ENCODE measurements around the gene AHNAK. TPM values are rescaled to one million over a fixed set of nuclear protein-coding genes. Genes with fewer than 3 reads are reported as not detected.
A peak's percentile ranks its signal among the peaks of the same experiment; 100 is the strongest.
"Not testable (repeated sequence)": the region's sequence is repeated elsewhere in the genome, so short reads cannot be mapped to it uniquely, and the experiment has no call there.

Gene AHNAK
- 250 TPM for total RNA-seq

- peak in 2 of 3 donors; percentile 67 to 68 for DNase-seq (ENCODE audit: low read depth in 2 of 3, low spot score in 2 of 3)
These were observed at the start of gene AHNAK for GRCh38 chr11:62546244-62546928. Gene AHNAK, minus strand, starts transcription at chr11:62546806. Its CDS starts 10,708 bp downstream, at chr11:62536098.

GRCh38 chr11:62595124-62595523 is 48.5 kb upstream of the AHNAK start:
- no peak for DNase-seq (ENCODE audit: low read depth in 2 of 3, low spot score in 2 of 3)

- DNase-seq (ENCODE audit: low read depth in 2 of 3, low spot score in 2 of 3) = peak in 2 of 3 donors; percentile 84 to 92
These were observed 46.9 kb upstream of the AHNAK start for GRCh38 chr11:62593434-62594044.

GRCh38 chr11:62592989-62593421 is 46.4 kb upstream of the AHNAK start:
- no peak for DNase-seq (ENCODE audit: low read depth in 2 of 3, low spot score in 2 of 3)

GRCh38 chr11:62592146-62592815 is 45.7 kb upstream of the AHNAK start:
- DNase-seq (ENCODE audit: low read depth in 2 of 3, low spot score in 2 of 3) = no peak

- DNase-seq (ENCODE audit: low read depth in 2 of 3, low spot score in 2 of 3) = peak; percentile 92 to 100 (median 98)
These were observed 45.0 kb upstream of the AHNAK start, which contains the start of gene TUT1 for GRCh38 chr11:62591448-62592145. Gene TUT1, minus strand, starts transcription at chr11:62591523. Its CDS starts 38 bp downstream, at chr11:62591485.

- DNase-seq (ENCODE audit: low read depth in 2 of 3, low spot score in 2 of 3) = peak in 1 of 3 donors; percentile 64
These were observed 42.5 kb upstream of the AHNAK start for GRCh38 chr11:62588966-62589637.

- DNase-seq (ENCODE audit: low read depth in 2 of 3, low spot score in 2 of 3) = not testable (repeated sequence)
These were observed 38.8 kb upstream of the AHNAK start for GRCh38 chr11:62585356-62585755.

GRCh38 chr11:62581735-62582134 is 35.1 kb upstream of the AHNAK start:
- DNase-seq (ENCODE audit: low read depth in 2 of 3, low spot score in 2 of 3) = not testable (repeated sequence)

GRCh38 chr11:62580959-62581715 is 34.5 kb upstream of the AHNAK start:
- no peak for DNase-seq (ENCODE audit: low read depth in 2 of 3, low spot score in 2 of 3)

- no peak for DNase-seq (ENCODE audit: low read depth in 2 of 3, low spot score in 2 of 3)
These were observed 32.6 kb upstream of the AHNAK start for GRCh38 chr11:62579252-62579651.

- DNase-seq (ENCODE audit: low read depth in 2 of 3, low spot score in 2 of 3) = no peak
These were observed 31.9 kb upstream of the AHNAK start for GRCh38 chr11:62578541-62578940.

GRCh38 chr11:62577046-62577714 is 30.6 kb upstream of the AHNAK start:
- DNase-seq (ENCODE audit: low read depth in 2 of 3, low spot score in 2 of 3) = no peak

GRCh38 chr11:62575837-62576236 is 29.2 kb upstream of the AHNAK start:
- no peak for DNase-seq (ENCODE audit: low read depth in 2 of 3, low spot score in 2 of 3)

- DNase-seq (ENCODE audit: low read depth in 2 of 3, low spot score in 2 of 3) = no peak
These were observed 28.6 kb upstream of the AHNAK start for GRCh38 chr11:62575156-62575555.

- DNase-seq (ENCODE audit: low read depth in 2 of 3, low spot score in 2 of 3) = no peak
These were observed 27.9 kb upstream of the AHNAK start for GRCh38 chr11:62574363-62575071.

GRCh38 chr11:62573592-62574362 is 27.2 kb upstream of the AHNAK start, which contains the start of gene EEF1G:
Gene EEF1G, minus strand, starts transcription at chr11:62573891. Its CDS starts 49 bp downstream, at chr11:62573842.
- peak; percentile 91 to 100 (median 99) for DNase-seq (ENCODE audit: low read depth in 2 of 3, low spot score in 2 of 3)
